GM21825 (cell line): Measurements from ENCODE around the gene GRIN3A.
A peak's percentile ranks its signal among the peaks of the same experiment; 100 is the strongest.

ENCODE experiments used
- ATAC-seq: cut with Tn5 transposase; IDR thresholded peaks from one replicate; pipeline ENCODE4 v1.9.1; 2021; ENCODE audit warnings: mild to moderate bottlenecking, moderate library complexity; ENCODE audit not compliant: unreplicated experiment

The GRIN3A gene

GRCh38 chr9:101706261-101706798 is 32.1 kb downstream of the GRIN3A start:
- no peak for ATAC-seq

GRCh38 chr9:101705135-101705661 is 33.2 kb downstream of the GRIN3A start:
- peak; percentile 72 for ATAC-seq

GRCh38 chr9:101702257-101702656 is 36.2 kb downstream of the GRIN3A start:
- no peak for ATAC-seq

GRCh38 chr9:101693546-101694336 is 44.7 kb downstream of the GRIN3A start:
- ATAC-seq: no peak

GRCh38 chr9:101691657-101692056 is 46.8 kb downstream of the GRIN3A start:
- no peak for ATAC-seq

GRCh38 chr9:101689039-101689438 is 49.4 kb downstream of the GRIN3A start:
- ATAC-seq: no peak

- ATAC-seq: no peak
Observed at GRCh38 chr9:101684665-101685064, 53.8 kb downstream of the GRIN3A start.

- no peak for ATAC-seq
Observed at GRCh38 chr9:101683236-101683635, 55.2 kb downstream of the GRIN3A start.

- ATAC-seq: no peak
Observed at GRCh38 chr9:101677861-101678260, 60.6 kb downstream of the GRIN3A start.

- ATAC-seq: no peak
Observed at GRCh38 chr9:101675341-101675740, 63.1 kb downstream of the GRIN3A start.

GRCh38 chr9:101674165-101674564 is 64.3 kb downstream of the GRIN3A start:
- ATAC-seq: no peak

GRCh38 chr9:101673642-101674041 is 64.8 kb downstream of the GRIN3A start:
- ATAC-seq: no peak

- no peak for ATAC-seq
Observed at GRCh38 chr9:101671567-101671966, 66.9 kb downstream of the GRIN3A start.

- ATAC-seq: no peak
Observed at GRCh38 chr9:101668421-101668820, 70.0 kb downstream of the GRIN3A start.

- ATAC-seq: no peak
Observed at GRCh38 chr9:101664453-101664852, 74.0 kb downstream of the GRIN3A start.

GRCh38 chr9:101652601-101653175 is 85.8 kb downstream of the GRIN3A start:
- ATAC-seq: no peak

- ATAC-seq: no peak
Observed at GRCh38 chr9:101650142-101650541, 88.3 kb downstream of the GRIN3A start.

- no peak for ATAC-seq
Observed at GRCh38 chr9:101648493-101648892, 90.0 kb downstream of the GRIN3A start.

- ATAC-seq: no peak
Observed at GRCh38 chr9:101639785-101640665, 98.4 kb downstream of the GRIN3A start.

GRCh38 chr9:101639311-101639710 is 99.1 kb downstream of the GRIN3A start:
- ATAC-seq: no peak

- no peak for ATAC-seq
Observed at GRCh38 chr9:101636247-101636646, 102.2 kb downstream of the GRIN3A start.
